Uterus (tissue), 4 donors: ENCODE data around the gene CELF2. TPM values are rescaled to one million over a fixed set of nuclear protein-coding genes. Genes with fewer than 3 reads are reported as not detected.

Source experiments
- DNase-seq, 2 donors: peaks; one replicate each; pipeline ENCODE4 v3.0.0-alpha.2; 2019 to 2020
- H3K27ac ChIP-seq, 2 donors: fragments of 200-600 bp; sonication (generic); 1 replicate in 1 of 2; 2 replicates in 1 of 2; pipeline ENCODE4 v1.5.1; 2016 to 2018
- H3K27me3 ChIP-seq, 2 donors: fragments of 200-600 bp; sonication (generic); one replicate each; pipeline ENCODE4 v1.5.1; 2018 to 2019; ENCODE audit warnings: control low read depth in 1 of 2
- H3K36me3 ChIP-seq, 2 donors: fragments of 200-600 bp; sonication (generic); one replicate each; pipeline ENCODE4 v1.5.1; 2019; ENCODE audit warnings: control low read depth in 1 of 2
- H3K4me1 ChIP-seq, 2 donors: fragments of 200-600 bp; sonication (generic); one replicate each; pipeline ENCODE4 v1.5.1; 2018 to 2019; ENCODE audit warnings: control low read depth in 1 of 2
- H3K4me3 ChIP-seq, 2 donors: fragments of 200-600 bp; sonication (generic); 1 replicate in 1 of 2; 2 replicates in 1 of 2; pipeline ENCODE4 v1.5.1; 2018 to 2019; ENCODE audit warnings: mild to moderate bottlenecking in 1 of 2
- H3K9me3 ChIP-seq, 2 donors: fragments of 200-600 bp; sonication (generic); one replicate each; pipeline ENCODE4 v1.5.1; 2019; ENCODE audit warnings: control low read depth in 1 of 2
- POLR2A ChIP-seq, 2 donors: fragments of 450-650 bp; IDR thresholded peaks; one replicate each; pipeline ENCODE4 v1.6.1; 2016; ENCODE audit warnings: antibody characterized with exemption in 2 of 2, mild to moderate bottlenecking in 1 of 2, moderate library complexity in 1 of 2
- intact Hi-C: fragments of 100-400 bp; cut with DNase I; formaldehyde crosslinking; loops from one replicate; pipeline ENCODE4 v1.15.1; 2023; ENCODE audit warnings: low total_unique reads
- total RNA-seq, 4 donors: library from RNA; depleted of rRNA in 3 of 4; stranded (reverse); fragments of >200 nt in 3 of 4; gene quantifications; one replicate each; pipeline versions ENCODE4 v1.1.0 to v1.2.4, GENCODE V29; 2014 to 2023
- TF ChIP-seq, protein P1 (sequence below), 4 experiments: fragments of 200-600 bp in 2 of 4; fragments of 450-650 bp in 2 of 4; sonication (generic) in 2 of 4; IDR thresholded peaks; one replicate each; pipeline ENCODE4 v1.5.1; 2016 to 2019; ENCODE audit warnings: antibody characterized with exemption in 4 of 4, mild to moderate bottlenecking in 2 of 4, moderate library complexity in 1 of 4
- donor health status: DM: yes; HTN: yes; CAD: no.

Gene CELF2
- total RNA-seq, 4 donors from 2014 or later = 12.8 to 59.2 (median 44.0) TPM

DNA sequence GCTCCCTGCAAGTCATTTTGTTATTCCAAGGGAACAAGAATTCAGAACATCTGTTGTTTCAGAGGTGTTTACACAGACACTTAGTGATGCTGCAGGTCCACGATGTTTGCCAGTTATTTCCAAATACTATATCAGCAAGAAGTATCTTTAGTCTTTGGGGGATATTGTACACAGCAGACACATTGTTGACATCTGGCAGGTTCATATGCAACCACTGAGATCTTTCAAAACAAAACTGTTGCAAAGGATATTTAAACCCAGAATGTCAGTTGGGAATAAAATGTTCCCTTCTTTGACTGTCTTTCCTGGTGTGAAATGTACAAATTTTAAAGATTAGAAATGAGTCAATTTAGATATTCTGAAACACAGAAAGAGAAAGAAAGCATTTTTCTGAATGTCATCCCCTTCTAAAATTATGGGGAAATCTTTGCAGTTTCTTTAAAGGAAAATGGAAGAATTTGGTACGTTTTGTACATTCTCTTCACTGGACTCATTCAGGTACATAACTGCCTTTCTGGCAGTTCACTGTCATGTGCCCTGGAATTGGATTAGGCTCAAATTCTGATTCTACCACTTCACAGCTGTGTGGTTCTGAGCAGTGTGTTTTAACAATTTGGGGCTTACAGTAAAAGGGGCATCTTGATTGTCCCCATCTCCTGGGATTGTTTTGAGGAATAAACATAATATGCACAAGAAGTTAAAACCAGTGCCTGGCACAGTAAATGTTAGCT is 40.3 kb upstream of the CELF2 start:
- Histone ChIP-seq H3K4me3 (no peak overlapping the region), H3K27me3 (no peaks in the 10 kb centered on the region), H3K27ac (no peak overlapping the region), H3K36me3 (no peaks in the 10 kb centered on the region), H3K9me3 (no peaks in the 10 kb centered on the region), H3K4me1 (no peaks in the 10 kb centered on the region)
- peak in 1 of 2 donors; percentile 42 for DNase-seq
- TF ChIP-seq POLR2A (IDR thresholded peaks at IDR 0.05) = no peak
- TF ChIP-seq, protein P1, sequence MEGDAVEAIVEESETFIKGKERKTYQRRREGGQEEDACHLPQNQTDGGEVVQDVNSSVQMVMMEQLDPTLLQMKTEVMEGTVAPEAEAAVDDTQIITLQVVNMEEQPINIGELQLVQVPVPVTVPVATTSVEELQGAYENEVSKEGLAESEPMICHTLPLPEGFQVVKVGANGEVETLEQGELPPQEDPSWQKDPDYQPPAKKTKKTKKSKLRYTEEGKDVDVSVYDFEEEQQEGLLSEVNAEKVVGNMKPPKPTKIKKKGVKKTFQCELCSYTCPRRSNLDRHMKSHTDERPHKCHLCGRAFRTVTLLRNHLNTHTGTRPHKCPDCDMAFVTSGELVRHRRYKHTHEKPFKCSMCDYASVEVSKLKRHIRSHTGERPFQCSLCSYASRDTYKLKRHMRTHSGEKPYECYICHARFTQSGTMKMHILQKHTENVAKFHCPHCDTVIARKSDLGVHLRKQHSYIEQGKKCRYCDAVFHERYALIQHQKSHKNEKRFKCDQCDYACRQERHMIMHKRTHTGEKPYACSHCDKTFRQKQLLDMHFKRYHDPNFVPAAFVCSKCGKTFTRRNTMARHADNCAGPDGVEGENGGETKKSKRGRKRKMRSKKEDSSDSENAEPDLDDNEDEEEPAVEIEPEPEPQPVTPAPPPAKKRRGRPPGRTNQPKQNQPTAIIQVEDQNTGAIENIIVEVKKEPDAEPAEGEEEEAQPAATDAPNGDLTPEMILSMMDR (IDR thresholded peaks at IDR 0.05) = no peak
- intact Hi-C loops = no loop called here

DNA sequence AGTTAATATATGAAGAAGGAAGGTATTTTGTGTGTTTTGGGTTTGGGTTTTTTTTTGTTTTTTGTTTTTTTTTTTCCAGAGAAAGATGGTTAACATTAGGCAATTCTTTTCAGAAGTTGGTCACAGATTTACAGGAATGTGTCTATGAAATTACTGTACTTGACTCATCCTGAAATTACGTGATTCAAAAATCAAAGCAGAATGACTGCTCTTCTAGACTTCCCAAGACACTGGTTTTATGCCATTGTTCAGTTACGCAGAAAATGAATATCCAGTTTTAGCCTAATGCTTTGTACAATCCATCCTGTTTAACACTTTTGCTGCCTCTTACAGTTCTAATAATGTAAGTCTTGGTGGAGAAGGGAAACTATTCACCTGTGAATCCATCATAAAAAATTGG is 39.7 kb upstream of the CELF2 start:
- Histone ChIP-seq H3K4me1 (no peaks in the 10 kb centered on the region), H3K36me3 (no peaks in the 10 kb centered on the region), H3K9me3 (no peaks in the 10 kb centered on the region), H3K4me3 (no peak overlapping the region), H3K27me3 (no peaks in the 10 kb centered on the region), H3K27ac (no peak overlapping the region)
- intact Hi-C loops = no loop called here
- TF ChIP-seq POLR2A (IDR thresholded peaks at IDR 0.05) = no peak
- TF ChIP-seq, protein P1 (IDR thresholded peaks at IDR 0.05) = no peak
- DNase-seq = no peak

DNA sequence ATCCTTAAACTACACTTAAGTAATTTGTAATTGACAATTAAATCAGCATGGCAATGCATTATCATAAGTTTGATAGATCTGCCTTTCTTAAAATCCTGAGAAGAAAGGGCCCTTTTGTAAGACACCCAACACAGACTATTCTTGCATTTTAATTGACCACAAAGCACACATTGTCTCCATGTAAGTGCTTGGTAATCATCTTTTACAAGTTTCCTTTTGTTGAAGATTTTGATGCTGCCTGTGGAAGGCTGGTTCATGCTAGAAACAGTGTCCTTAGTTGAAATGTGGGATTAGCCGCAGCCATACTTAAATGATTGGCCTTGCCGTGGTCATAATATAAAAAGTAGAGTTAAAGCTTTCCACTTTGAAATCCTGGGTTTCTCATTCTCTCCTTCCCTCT is 32.3 kb upstream of the CELF2 start:
- Histone ChIP-seq H3K27ac (no peak overlapping the region), H3K36me3 (no peaks in the 10 kb centered on the region), H3K27me3 (no peaks in the 10 kb centered on the region), H3K9me3 (no peaks in the 10 kb centered on the region), H3K4me1 (no peaks in the 10 kb centered on the region), H3K4me3 (no peak overlapping the region)
- DNase-seq = no peak
- intact Hi-C loops = no loop called here
- TF ChIP-seq, protein P1 (IDR thresholded peaks at IDR 0.05) = no peak
- TF ChIP-seq POLR2A (IDR thresholded peaks at IDR 0.05) = no peak

DNA sequence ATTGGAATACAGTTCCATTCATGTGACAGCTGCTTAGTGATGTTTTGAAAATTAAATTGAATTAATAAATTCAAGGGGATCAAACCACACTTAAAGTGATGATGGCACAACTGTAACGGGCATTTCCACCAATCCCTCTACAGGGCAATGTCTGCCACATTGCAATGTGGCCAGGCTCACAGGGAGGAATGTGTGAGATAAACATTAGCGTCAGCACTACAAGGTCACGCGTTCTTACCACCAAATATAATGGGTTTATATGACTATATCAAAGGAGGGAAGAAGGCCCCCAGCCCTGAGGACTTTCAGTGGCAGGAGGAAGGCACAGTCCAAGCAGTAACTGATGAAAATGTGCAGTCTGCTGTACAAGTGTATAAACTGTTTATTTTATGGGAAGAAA is 31.1 kb upstream of the CELF2 start:
- no peak for DNase-seq
- no peak overlapping the region for H3K4me3 ChIP-seq
- no peaks in the 10 kb centered on the region for H3K4me1 ChIP-seq
- H3K9me3 ChIP-seq = no peaks in the 10 kb centered on the region
- no peaks in the 10 kb centered on the region for H3K36me3 ChIP-seq
- intact Hi-C loops = no loop called here
- TF ChIP-seq POLR2A (IDR thresholded peaks at IDR 0.05) = no peak
- TF ChIP-seq, protein P1 (IDR thresholded peaks at IDR 0.05) = no peak
- no peak overlapping the region for H3K27ac ChIP-seq
- no peaks in the 10 kb centered on the region for H3K27me3 ChIP-seq

DNA sequence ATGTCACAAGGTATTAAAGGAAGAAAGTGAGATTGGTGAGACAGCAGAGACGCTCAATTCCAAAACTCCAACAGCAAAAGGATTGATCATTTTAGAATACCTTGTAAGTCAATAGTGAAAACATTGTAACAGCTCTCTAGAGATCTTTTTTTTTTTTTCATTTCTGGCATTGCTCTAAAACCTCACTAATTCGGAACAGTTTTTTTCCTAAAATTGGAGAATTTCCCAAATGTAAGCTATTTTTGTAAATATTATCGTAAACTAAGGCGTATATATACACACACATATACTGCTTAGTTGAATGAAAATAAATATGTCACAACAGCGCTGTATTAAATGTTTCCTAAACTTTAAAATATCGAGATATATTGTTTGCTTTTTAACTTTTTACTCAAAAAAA is 30.6 kb upstream of the CELF2 start:
- TF ChIP-seq POLR2A (IDR thresholded peaks at IDR 0.05) = no peak
- TF ChIP-seq, protein P1 (IDR thresholded peaks at IDR 0.05) = no peak
- intact Hi-C loops = no loop called here
- H3K27ac ChIP-seq = no peak overlapping the region

More for the DNA sequence above, 30.6 kb upstream of the CELF2 start:
- Histone ChIP-seq H3K36me3 (no peaks in the 10 kb centered on the region), H3K27me3 (no peaks in the 10 kb centered on the region), H3K9me3 (no peaks in the 10 kb centered on the region), H3K4me3 (no peak overlapping the region), H3K4me1 (no peaks in the 10 kb centered on the region)
- no peak for DNase-seq
